OCI-LY3 (cell line): ENCODE results near the gene TFDP1.
"Not testable (repeated sequence)": the region's sequence is repeated elsewhere in the genome, so short reads cannot be mapped to it uniquely, and the experiment has no call there.

Source experiments
- H2AFZ ChIP-seq: fragments of 200-600, 300-600 bp; shearing (Covaris generic); 2 replicates; pipeline ENCODE4 v1.6.0; 2014; ENCODE audit warnings: antibody characterized with exemption, low read depth, low read length
- H3K27ac ChIP-seq: fragments of 200-600, 300-600 bp; sonication (generic); 2 replicates; pipeline ENCODE4 v1.5.1; 2014; ENCODE audit warnings: mild to moderate bottlenecking, low read length, moderate library complexity, mixed read lengths
- H3K27me3 ChIP-seq: fragments of 200-600, 300-600 bp; sonication (generic); 2 replicates; pipeline ENCODE4 v1.6.1; 2014; ENCODE audit warnings: low read depth, low read length, mixed read lengths
- H3K36me3 ChIP-seq: fragments of 200-600, 300-600 bp; sonication (generic); replicated peaks from 2 replicates; pipeline ENCODE3; 2014; ENCODE audit warnings: low read depth, low read length, mixed read lengths
- H3K4me1 ChIP-seq: fragments of 300-600, 200-600 bp; sonication (generic); 2 replicates; pipeline ENCODE4 v1.6.1; 2014; ENCODE audit warnings: low read length, mixed read lengths
- H3K4me2 ChIP-seq: fragments of 200-600, 300-600 bp; sonication (generic); 2 replicates; pipeline ENCODE4 v1.6.1; 2014; ENCODE audit warnings: low read length, mixed read lengths
- H3K4me3 ChIP-seq: fragments of 300-600, 200-600 bp; sonication (generic); 2 replicates; pipeline ENCODE4 v1.5.1; 2014; ENCODE audit warnings: antibody characterized with exemption, mild to moderate bottlenecking, low read length, moderate library complexity
- H3K79me2 ChIP-seq: fragments of 300-600, 200-600 bp; shearing (Covaris generic); 2 replicates; pipeline ENCODE4 v1.6.1; 2014; ENCODE audit warnings: mild to moderate bottlenecking, low read length, mixed read lengths
- H3K9ac ChIP-seq: fragments of 300-600, 200-600 bp; shearing (Covaris generic); 2 replicates; pipeline ENCODE4 v1.6.0; 2014; ENCODE audit warnings: mild to moderate bottlenecking, low read length, moderate library complexity
- H3K9me3 ChIP-seq: fragments of 200-600, 300-600 bp; shearing (Covaris generic); 2 replicates; pipeline ENCODE4 v1.6.1; 2014; ENCODE audit warnings: low read length, mixed read lengths; ENCODE audit not compliant: insufficient read depth
- H4K20me1 ChIP-seq: fragments of 200-600, 300-600 bp; sonication (generic); 2 replicates; pipeline ENCODE4 v1.6.1; 2016; ENCODE audit warnings: low read length, mixed read lengths; ENCODE audit not compliant: insufficient read depth
- EZH2phosphoT487 ChIP-seq: fragments of 200-600 bp; shearing (Covaris generic); IDR thresholded peaks from 2 replicates; pipeline ENCODE4 v1.6.1; 2018; ENCODE audit warnings: antibody characterized with exemption, mixed run types, low read depth
- TF ChIP-seq, protein P1 (sequence below): fragments of 200-600, 300-600 bp; sonication (generic); IDR thresholded peaks from 2 replicates; pipeline ENCODE4 v1.5.1; 2014; ENCODE audit warnings: antibody characterized with exemption, low read length, low read depth

Gene TFDP1

DNA sequence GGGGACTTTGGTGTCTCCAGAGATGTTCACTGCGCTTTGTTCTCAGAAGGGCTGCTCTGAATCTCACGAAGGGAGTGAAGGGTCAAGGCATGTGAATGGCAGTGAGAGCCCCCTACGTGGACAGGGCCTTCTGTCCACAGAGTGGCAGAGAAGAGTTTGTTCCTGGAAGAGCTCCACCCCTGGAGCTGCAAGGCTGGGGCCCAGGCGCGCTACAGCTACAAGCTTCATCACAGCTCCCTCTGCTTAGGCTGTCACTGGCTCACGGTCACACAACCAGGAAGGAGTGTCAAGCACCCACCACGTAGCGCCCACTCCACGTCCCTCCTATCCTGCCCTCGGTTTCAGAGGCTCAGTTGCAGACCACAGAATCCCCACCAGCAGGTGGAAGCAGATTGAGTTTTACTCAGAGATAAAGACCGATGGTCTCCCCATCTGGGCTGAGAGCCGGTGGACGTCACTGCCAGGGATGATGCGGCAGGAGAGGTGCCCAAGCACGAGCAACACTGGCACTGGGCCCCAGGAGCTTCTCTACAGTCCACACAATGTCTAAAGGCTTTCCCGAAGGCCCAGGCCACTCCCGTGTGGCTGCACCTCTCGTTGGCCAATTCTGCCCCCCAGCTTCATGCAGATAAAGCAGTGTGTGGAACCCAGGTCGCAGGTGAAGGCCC lies 23.0 kb upstream of the TFDP1 start:
- H3K9me3 ChIP-seq: no peaks in the 10 kb centered on the region
- H3K4me1 ChIP-seq: peaks cover 4% of the 10 kb centered on the region
- no peak overlapping the region for H3K4me3 ChIP-seq
- no peaks in the 10 kb centered on the region for H4K20me1 ChIP-seq
- H3K27me3 ChIP-seq: no peaks in the 10 kb centered on the region
- no peak overlapping the region for H2AFZ ChIP-seq
- H3K36me3 ChIP-seq: no peaks in the 10 kb centered on the region
- no peak overlapping the region for H3K27ac ChIP-seq
- no peak overlapping the region for H3K9ac ChIP-seq
- no peak overlapping the region for H3K4me2 ChIP-seq
- TF ChIP-seq EZH2phosphoT487: no peak
- TF ChIP-seq, protein P1, sequence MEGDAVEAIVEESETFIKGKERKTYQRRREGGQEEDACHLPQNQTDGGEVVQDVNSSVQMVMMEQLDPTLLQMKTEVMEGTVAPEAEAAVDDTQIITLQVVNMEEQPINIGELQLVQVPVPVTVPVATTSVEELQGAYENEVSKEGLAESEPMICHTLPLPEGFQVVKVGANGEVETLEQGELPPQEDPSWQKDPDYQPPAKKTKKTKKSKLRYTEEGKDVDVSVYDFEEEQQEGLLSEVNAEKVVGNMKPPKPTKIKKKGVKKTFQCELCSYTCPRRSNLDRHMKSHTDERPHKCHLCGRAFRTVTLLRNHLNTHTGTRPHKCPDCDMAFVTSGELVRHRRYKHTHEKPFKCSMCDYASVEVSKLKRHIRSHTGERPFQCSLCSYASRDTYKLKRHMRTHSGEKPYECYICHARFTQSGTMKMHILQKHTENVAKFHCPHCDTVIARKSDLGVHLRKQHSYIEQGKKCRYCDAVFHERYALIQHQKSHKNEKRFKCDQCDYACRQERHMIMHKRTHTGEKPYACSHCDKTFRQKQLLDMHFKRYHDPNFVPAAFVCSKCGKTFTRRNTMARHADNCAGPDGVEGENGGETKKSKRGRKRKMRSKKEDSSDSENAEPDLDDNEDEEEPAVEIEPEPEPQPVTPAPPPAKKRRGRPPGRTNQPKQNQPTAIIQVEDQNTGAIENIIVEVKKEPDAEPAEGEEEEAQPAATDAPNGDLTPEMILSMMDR: no peak
- no peaks in the 10 kb centered on the region for H3K79me2 ChIP-seq

DNA sequence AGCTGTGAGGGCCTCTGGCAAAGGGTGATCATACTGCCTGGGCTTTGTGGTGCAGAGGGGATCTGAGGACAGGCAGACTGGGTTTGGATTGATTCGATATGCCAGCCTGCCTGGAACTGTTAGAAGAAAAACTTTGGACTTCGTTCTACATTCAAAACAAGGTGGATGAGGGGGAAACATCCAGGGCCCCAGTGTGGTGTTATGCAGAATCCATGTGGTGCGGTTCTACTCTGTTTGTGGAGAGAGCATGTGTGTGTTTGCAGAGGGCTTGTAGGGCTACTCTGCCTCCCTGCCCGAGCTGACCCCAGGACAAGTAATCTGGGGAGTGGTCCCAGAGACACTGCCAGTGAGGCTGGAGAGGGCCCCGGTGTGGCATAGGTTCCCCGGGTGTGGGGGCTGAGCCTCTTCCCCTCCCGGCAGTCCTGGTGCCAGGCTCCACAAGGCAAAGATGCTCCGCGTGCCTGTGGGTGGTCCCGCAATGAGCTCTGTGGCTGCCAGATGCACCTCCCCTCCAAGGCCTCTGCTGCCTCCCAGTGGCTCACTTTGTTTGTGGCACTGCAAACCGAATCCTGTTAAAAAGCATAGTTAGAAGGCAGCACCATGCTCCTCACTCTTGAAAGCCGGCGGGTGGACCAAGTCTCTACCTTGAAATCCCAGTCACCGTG lies 22.3 kb upstream of the TFDP1 start:
- Histone ChIP-seq H3K27ac (no peak overlapping the region), H3K36me3 (no peaks in the 10 kb centered on the region), H4K20me1 (no peaks in the 10 kb centered on the region)

DNA sequence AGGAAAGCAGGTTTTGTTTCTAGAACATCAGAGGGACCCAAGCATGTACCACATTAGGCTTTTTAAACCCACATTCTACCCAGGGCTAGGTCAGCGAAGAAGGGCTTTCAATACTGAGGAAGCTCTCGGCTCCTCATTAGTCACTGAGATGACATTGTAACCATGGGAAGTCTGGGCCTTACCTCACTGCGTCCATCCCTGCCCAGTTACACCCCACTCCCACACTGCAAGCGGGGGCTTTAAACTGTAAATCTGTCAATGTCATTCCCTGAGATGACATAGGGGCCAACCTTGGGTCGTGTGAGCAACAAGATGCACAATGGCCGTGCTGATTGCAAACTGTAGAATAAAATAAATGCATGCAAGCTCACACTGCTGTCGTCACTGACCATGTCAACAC lies 21.7 kb upstream of the TFDP1 start:
- Histone ChIP-seq H3K9me3 (no peaks in the 10 kb centered on the region), H3K4me3 (0 out of 2 replicates have a peak overlapping the region, but pooled peaks have one; percentile 9), H3K4me1 (peaks cover 4% of the 10 kb centered on the region), H3K4me2 (peak overlapping the region; percentile 68), H3K27me3 (no peaks in the 10 kb centered on the region), H3K27ac (no peak overlapping the region), H3K36me3 (no peaks in the 10 kb centered on the region), H4K20me1 (no peaks in the 10 kb centered on the region), H3K9ac (no peak overlapping the region), H2AFZ (peak overlapping the region; percentile 60; the same call in 1 of the 2 replicates), H3K79me2 (no peaks in the 10 kb centered on the region)
- TF ChIP-seq, protein P1: no peak
- no peak for TF ChIP-seq EZH2phosphoT487

More for the DNA sequence above, 22.3 kb upstream of the TFDP1 start:
- Histone ChIP-seq H3K4me2 (peak overlapping the region; percentile 68), H3K79me2 (no peaks in the 10 kb centered on the region), H3K4me3 (peak overlapping the region; percentile 41), H3K4me1 (peaks cover 4% of the 10 kb centered on the region), H3K9ac (no peak overlapping the region), H3K27me3 (no peaks in the 10 kb centered on the region), H3K9me3 (no peaks in the 10 kb centered on the region), H2AFZ (peak overlapping the region; percentile 60; the same call in 1 of the 2 replicates)
- no peak for TF ChIP-seq EZH2phosphoT487
- TF ChIP-seq, protein P1: peak; percentile 89

GRCh38 chr13:113563511-113563910 lies 21.0 kb upstream of the TFDP1 start:
- H3K27ac ChIP-seq, H4K20me1 ChIP-seq, H3K4me3 ChIP-seq, H3K9ac ChIP-seq, H2AFZ ChIP-seq, H3K4me2 ChIP-seq, H3K79me2 ChIP-seq, H3K4me1 ChIP-seq, H3K9me3 ChIP-seq, H3K36me3 ChIP-seq, H3K27me3 ChIP-seq: not testable (repeated sequence)
